H1 (cell line): ENCODE data around the gene SLC16A6. TPM values are rescaled to one million over a fixed set of nuclear protein-coding genes. Genes with fewer than 3 reads are reported as not detected.

Experiments
- CTCF ChIA-PET: fragments of 300-600 bp; sonication (Branson Sonifier 250); formaldehyde crosslinking; loops from one replicate; lab custom pipeline; 2021; ENCODE audit not compliant: partially characterized antibody; lab: Charles Lee
- POLR2A ChIA-PET: fragments of 300-600 bp; sonication (Branson Sonifier 250); formaldehyde crosslinking; loops from one replicate; lab custom pipeline; 2021; ENCODE audit warnings: inconsistent platforms; ENCODE audit not compliant: partially characterized antibody; lab: Charles Lee
- DNase-seq, 2 experiments: peaks; one replicate each; pipeline versions ENCODE4 v3.0.0 to v3.0.0-alpha.2; 2010 to 2022; ENCODE audit warnings: low spot score in 2 of 2, low read depth in 1 of 2, mixed read lengths in 1 of 2
- FAIRE-seq: peaks from 2 replicates; lab custom pipeline; 2011; peaks lifted over from hg19 to GRCh38; lab: Jason Lieb, UNC
- H2AFZ ChIP-seq: 2 replicates; pipeline ENCODE4 v1.8.1; 2012; ENCODE audit warnings: low read length, inconsistent platforms
- H2AK5ac ChIP-seq: 2 replicates; pipeline ENCODE4 v1.6.1; 2013; ENCODE audit warnings: low read depth, low read length
- H2BK120ac ChIP-seq: replicated peaks from 2 replicates; pipeline ENCODE3; 2013; ENCODE audit warnings: low read depth, low read length, inconsistent platforms
- H2BK12ac ChIP-seq: 2 replicates; pipeline ENCODE4 v1.6.1; 2013; ENCODE audit warnings: low read depth, low read length
- H2BK15ac ChIP-seq: 2 replicates; pipeline ENCODE4 v1.6.1; 2013; ENCODE audit warnings: low read length
- H2BK20ac ChIP-seq: 2 replicates; pipeline ENCODE4 v1.6.1; 2013; ENCODE audit warnings: low read length
- H2BK5ac ChIP-seq: 2 replicates; pipeline ENCODE4 v1.6.1; 2013; ENCODE audit warnings: low read depth, low read length
- H3K14ac ChIP-seq: 2 replicates; pipeline ENCODE4 v1.6.1; 2013; ENCODE audit warnings: inconsistent platforms; ENCODE audit not compliant: insufficient read length
- H3K18ac ChIP-seq: 2 replicates; pipeline ENCODE4 v1.6.1; 2013; ENCODE audit warnings: low read length; ENCODE audit errors: extremely low read depth
- H3K23ac ChIP-seq: 2 replicates; pipeline ENCODE4 v1.6.1; 2013; ENCODE audit warnings: inconsistent platforms; ENCODE audit not compliant: insufficient read length
- H3K23me2 ChIP-seq: 2 replicates; pipeline ENCODE4 v1.6.1; 2013; ENCODE audit warnings: low read depth, low read length
- H3K27ac ChIP-seq: 2 replicates; pipeline ENCODE4 v1.6.1; 2011; ENCODE audit warnings: low read depth, low read length, inconsistent platforms
- H3K27me3 ChIP-seq, 4 experiments: replicated peaks in 1 of 4; 1 replicate in 1 of 4; 2 replicates in 3 of 4; pipeline versions ENCODE4 v1.6.1 to v1.8.1; 2011 to 2013; ENCODE audit warnings: low read length in 3 of 4, mild to moderate bottlenecking in 3 of 4, inconsistent platforms in 2 of 4, mixed read lengths in 2 of 4, moderate library complexity in 1 of 4; ENCODE audit not compliant: control insufficient read depth in 3 of 4, insufficient read depth in 3 of 4; ENCODE audit errors: extremely low read depth in 1 of 4
- H3K36me3 ChIP-seq, 4 experiments: 2 replicates each; pipeline versions ENCODE4 v1.6.1 to v1.8.1; 2011 to 2013; ENCODE audit warnings: mild to moderate bottlenecking in 4 of 4, low read length in 3 of 4, moderate library complexity in 2 of 4, control low read depth in 1 of 4, inconsistent platforms in 1 of 4; ENCODE audit not compliant: insufficient read depth in 4 of 4, control insufficient read depth in 2 of 4
- H3K4ac ChIP-seq: replicated peaks from 2 replicates; pipeline ENCODE3; 2013; ENCODE audit warnings: low read length, low read depth, mixed read lengths, inconsistent platforms; ENCODE audit not compliant: insufficient read length
- H3K4me1 ChIP-seq, 4 experiments: replicated peaks in 1 of 4; 1 replicate in 1 of 4; 2 replicates in 3 of 4; pipeline versions ENCODE4 v1.6.1 to v1.8.1; 2011 to 2013; ENCODE audit warnings: low read length in 3 of 4, inconsistent platforms in 2 of 4, mixed read lengths in 1 of 4; ENCODE audit not compliant: insufficient read depth in 4 of 4, control insufficient read depth in 3 of 4
- H3K4me2 ChIP-seq, 2 experiments: 2 replicates each; pipeline versions ENCODE4 v1.6.1 to v1.8.1; 2011 to 2013; ENCODE audit warnings: low read depth in 2 of 2, low read length in 2 of 2, control low read depth in 1 of 2, inconsistent platforms in 1 of 2, mild to moderate bottlenecking in 1 of 2; ENCODE audit not compliant: insufficient read depth in 1 of 2
- H3K4me3 ChIP-seq, 4 experiments: fragments of 200-600, 300-600 bp in 1 of 4; sonication (generic), shearing (Covaris generic), sonication (Bioruptor Twin) in 1 of 4; 2 replicates each; pipeline versions ENCODE4 v1.5.1 to v1.8.1; 2011 to 2016; ENCODE audit warnings: low read length in 4 of 4, low read depth in 3 of 4, control low read depth in 2 of 4, inconsistent platforms in 2 of 4, mild to moderate bottlenecking in 2 of 4, mixed read lengths in 1 of 4, moderate library complexity in 1 of 4; ENCODE audit not compliant: insufficient read depth in 2 of 4; ENCODE audit errors: extremely low read depth in 1 of 4
- H3K56ac ChIP-seq: replicated peaks from 2 replicates; pipeline ENCODE3; 2013; ENCODE audit warnings: low read depth, mild to moderate bottlenecking, mixed read lengths, low read length, inconsistent platforms; ENCODE audit not compliant: insufficient read length
- H3K79me1 ChIP-seq: 2 replicates; pipeline ENCODE4 v1.6.1; 2013; ENCODE audit warnings: low read depth, low read length, control low read depth
- H3K79me2 ChIP-seq, 2 experiments: 2 replicates each; pipeline versions ENCODE4 v1.6.1 to v1.8.1; 2012 to 2013; ENCODE audit warnings: low read length in 2 of 2, mild to moderate bottlenecking in 2 of 2, inconsistent platforms in 1 of 2; ENCODE audit not compliant: insufficient read depth in 2 of 2, control insufficient read depth in 1 of 2
- H3K9ac ChIP-seq, 4 experiments: replicated peaks in 1 of 4; 1 replicate in 1 of 4; 2 replicates in 3 of 4; pipeline versions ENCODE4 v1.6.1 to v1.8.1; 2011 to 2013; ENCODE audit warnings: low read depth in 3 of 4, low read length in 3 of 4, control low read depth in 2 of 4, mild to moderate bottlenecking in 2 of 4, moderate library complexity in 2 of 4, inconsistent platforms in 1 of 4; ENCODE audit errors: extremely low read depth in 1 of 4
- H3K9me3 ChIP-seq, 2 experiments: 2 replicates each; pipeline versions ENCODE4 v1.6.1 to v1.8.1; 2012 to 2013; ENCODE audit warnings: mild to moderate bottlenecking in 2 of 2, moderate library complexity in 2 of 2, control low read depth in 1 of 2, inconsistent platforms in 1 of 2, low read depth in 1 of 2, low read length in 1 of 2, mixed read lengths in 1 of 2; ENCODE audit not compliant: insufficient read depth in 2 of 2
- H4K20me1 ChIP-seq, 2 experiments: replicated peaks in 1 of 2; 2 replicates each; pipeline versions ENCODE3 to v1.8.1; 2011 to 2013; ENCODE audit warnings: inconsistent platforms in 2 of 2, low read length in 2 of 2, mild to moderate bottlenecking in 1 of 2; ENCODE audit not compliant: insufficient read depth in 2 of 2, control insufficient read depth in 1 of 2
- H4K5ac ChIP-seq: 2 replicates; pipeline ENCODE4 v1.6.1; 2013; ENCODE audit warnings: low read length, low read depth, mixed read lengths, inconsistent platforms; ENCODE audit not compliant: insufficient read length
- H4K8ac ChIP-seq: 2 replicates; pipeline ENCODE4 v1.8.0; 2013; ENCODE audit warnings: mild to moderate bottlenecking, moderate library complexity, low read length, inconsistent platforms; ENCODE audit not compliant: insufficient read depth; ENCODE audit errors: extremely low read depth
- H4K91ac ChIP-seq: replicated peaks from 2 replicates; pipeline ENCODE3; 2013; ENCODE audit warnings: low read length, mixed read lengths, inconsistent platforms; ENCODE audit not compliant: insufficient read length
- BACH1 ChIP-seq: IDR thresholded peaks from 2 replicates; pipeline ENCODE4 v1.6.1; 2012; ENCODE audit warnings: low read length, improper control_type of control experiment
- WGBS, 2 experiments: shearing (Covaris generic) in 1 of 2; methylation state at CpG; one replicate each; pipeline versions ENCODE4 v1.1.6 to v1.1.7; 2013 to 2015; ENCODE audit warnings: low lambda C conversion rate in 2 of 2, mixed read lengths in 2 of 2, inconsistent platforms in 1 of 2, low coverage in 1 of 2, missing lambda C conversion rate in 1 of 2; ENCODE audit not compliant: insufficient replicate concordance in 2 of 2, insufficient coverage in 1 of 2, insufficient read length in 1 of 2; ENCODE audit errors: extremely low coverage in 1 of 2, missing lambda C conversion rate in 1 of 2; 5-methylcytosine and 5-hydroxymethylcytosine counted together
- polyA plus RNA-seq, 7 experiments: library from polyadenylated mRNA; depleted of rRNA in 3 of 7; stranded (reverse) in 5 of 7; unstranded in 2 of 7; fragments of >200 nt in 5 of 7; fragments of 200-250 nt in 2 of 7; gene quantifications; 1 replicate in 5 of 7; 2 replicates in 1 of 7; 4 replicates in 1 of 7; pipeline versions ENCODE4 v1.2.1 to v1.2.3, GENCODE V29; 2011 to 2013; ENCODE audit warnings: missing spikeins in 2 of 7, mixed read lengths in 2 of 7
- total RNA-seq: library from RNA; stranded (reverse); fragmentation: NEBNext Ultra II Directional; extraction: Animal tissue kit (Norgen Biotek cat#: 25700); gene quantifications from 2 replicates; pipeline ENCODE4 v1.2.1, GENCODE V29; 2021

SLC16A6 gene
- total and polyA plus RNA-seq, 2 of the 8 experiments (the other 6 are each of a cell fraction or from before 2014, with no cell fraction given) = 0.17 to 0.22 TPM

GRCh38 chr17:68324114-68324513 lies 33.2 kb upstream of the SLC16A6 start:
- Histone ChIP-seq H2BK15ac (0 out of 2 replicates have a peak overlapping the region, but pooled peaks have one; percentile 21), H2AK5ac (no peak overlapping the region), H3K14ac (no peak overlapping the region), H3K27ac (no peak overlapping the region), H2BK120ac (no peak overlapping the region), H4K91ac (no peak overlapping the region), H4K5ac (no peak overlapping the region), H2BK5ac (no peak overlapping the region), H3K27me3 (no peaks in the 10 kb centered on the region; a peak in 1 of 7 replicates), H3K56ac (no peak overlapping the region), H2BK12ac (no peak overlapping the region), H3K9me3 (peaks cover 0 to 4% of the 10 kb centered on the region in 2 experiments; a peak in 1 of 4 replicates), H3K18ac (no peak overlapping the region), H3K4me3 (no peak overlapping the region), H3K79me1 (no peaks in the 10 kb centered on the region; the same call in 1 of the 2 replicates), H3K36me3 (no peaks in the 10 kb centered on the region), H3K4ac (no peak overlapping the region), H4K20me1 (no peaks in the 10 kb centered on the region), H3K79me2 (no peaks in the 10 kb centered on the region), H3K9ac (no peak overlapping the region), H3K23ac (no peak overlapping the region), H3K4me2 (no peak overlapping the region), H2AFZ (no peak overlapping the region), H4K8ac (no peak overlapping the region), H3K4me1 (peaks cover 0 to 4% (median 2%) of the 10 kb centered on the region in 4 experiments; a peak in 4 of 7 replicates), H3K23me2 (no peaks in the 10 kb centered on the region), H2BK20ac (no peak overlapping the region)
- FAIRE-seq (no peak), DNase-seq (no peak)
- 94% methylated on average over 10 of the region's 10 CpGs; no CpG with 5 or more reads in 1 of the 2 experiments for WGBS, 2 experiments
- CTCF ChIA-PET = interaction anchor here (0.7 to 6.6 kb wide), 2 partner anchors 75 to 103 kb away, joined by 3 to 42 read pairs; no protein-coding TSS in a partner anchor
- POLR2A ChIA-PET = no interaction called here
- no peak for TF ChIP-seq BACH1
